Measurements from ENCODE around the gene PUSL1.

PUSL1 gene

DNA sequence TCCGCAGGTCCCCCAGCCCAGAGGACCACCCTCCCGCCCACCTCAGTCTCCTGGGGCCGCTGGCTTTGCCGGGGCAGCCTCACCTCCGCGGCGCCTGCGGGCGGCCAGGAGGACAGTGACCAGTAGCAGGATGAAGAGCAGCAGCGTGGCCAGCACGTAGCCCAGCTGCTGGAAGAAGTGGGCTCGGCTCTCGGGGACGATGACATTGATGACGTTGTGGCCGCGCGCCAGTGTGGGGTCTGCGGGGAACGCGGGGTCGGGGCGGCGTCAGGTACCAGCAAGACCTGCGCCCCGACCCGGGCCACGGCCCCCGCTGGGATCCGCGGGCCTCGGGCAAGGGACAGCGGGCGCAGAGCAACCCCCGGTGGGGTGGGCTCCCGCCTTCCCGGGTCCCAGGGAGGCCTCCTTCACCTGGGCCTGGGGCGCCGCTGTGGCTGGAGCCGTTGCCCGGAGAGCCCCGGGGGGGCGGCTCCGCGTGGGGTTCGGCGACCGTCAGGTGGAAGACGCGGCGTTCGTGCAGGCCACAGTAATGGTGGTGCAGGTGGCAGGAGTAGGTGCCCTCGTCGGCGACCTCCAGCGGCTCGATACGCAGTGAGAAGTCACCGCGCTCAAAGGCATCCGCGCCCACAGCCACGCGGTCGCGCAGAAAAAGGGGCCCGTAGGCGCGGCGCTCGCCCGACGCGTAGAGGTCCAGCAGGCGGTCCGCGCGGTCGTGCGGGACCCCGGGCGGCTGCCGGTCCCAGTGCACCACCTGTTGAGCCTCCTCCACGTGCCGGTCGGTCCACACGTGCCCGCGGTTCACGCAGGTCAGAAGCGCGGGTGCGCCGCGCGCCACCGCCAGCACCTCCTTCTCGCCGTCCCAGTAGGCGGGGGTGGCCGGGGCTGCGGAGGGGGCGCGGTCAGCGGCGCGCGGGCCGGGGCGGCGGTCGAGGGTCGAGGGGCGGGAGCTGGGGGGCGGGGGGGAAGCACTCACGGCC lies 46.2 kb downstream of the PUSL1 start:
- no peak for DNase-seq (ENCODE audit: low read depth)

DNA sequence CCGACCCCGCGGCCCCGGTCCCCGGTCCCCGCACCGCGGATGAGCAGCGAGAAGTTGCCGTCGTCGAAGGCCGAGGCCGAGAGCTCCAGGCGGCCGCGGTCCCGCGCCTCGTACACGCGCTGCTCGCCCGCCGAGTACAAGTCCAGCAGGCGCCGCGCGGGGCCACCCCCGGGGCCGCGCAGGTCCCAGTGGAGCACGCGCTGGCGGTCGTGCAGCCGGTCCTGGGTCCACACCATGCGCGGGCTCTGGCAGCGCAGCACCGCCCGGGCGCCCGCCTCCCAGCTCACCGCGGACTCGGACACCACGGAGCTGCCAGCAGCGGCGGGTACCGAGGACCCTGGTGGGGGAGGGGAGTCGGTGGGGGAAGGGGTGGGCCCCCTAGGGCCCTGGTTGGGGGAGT lies 47.0 kb downstream of the PUSL1 start:
- DNase-seq (ENCODE audit: low read depth): no peak

DNA sequence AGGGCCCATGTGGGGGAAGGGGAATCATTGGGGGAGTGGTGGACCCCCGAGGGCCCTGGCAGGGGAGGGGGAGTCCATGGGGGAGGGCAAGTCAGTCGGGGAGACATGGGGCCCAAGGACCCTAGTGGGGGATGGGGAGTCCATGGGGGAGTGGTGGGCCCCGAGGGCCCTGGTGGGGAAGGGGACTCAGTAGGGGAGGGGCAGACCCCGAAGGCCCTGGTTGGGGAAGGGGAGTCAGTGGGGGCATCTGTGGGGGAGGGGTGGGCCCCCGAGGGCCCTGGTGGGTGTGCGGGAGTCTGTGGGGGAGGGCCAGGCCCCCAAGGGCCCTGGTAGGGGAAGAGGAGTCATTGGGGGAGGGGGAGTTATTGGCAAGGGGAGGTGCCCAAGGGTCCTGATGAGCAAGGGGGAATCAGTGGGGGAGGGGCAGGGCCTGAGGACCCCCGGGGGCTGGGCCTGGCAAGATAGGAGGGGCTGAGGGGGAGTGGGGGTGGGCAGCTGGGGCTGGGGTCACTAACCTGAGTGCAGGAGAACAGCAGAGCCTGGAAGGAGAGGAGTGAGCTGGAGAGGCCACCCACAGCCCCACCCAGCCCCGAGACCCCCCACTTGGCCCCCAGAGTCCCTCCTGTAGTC lies 47.9 kb downstream of the PUSL1 start:
- no peak for DNase-seq (ENCODE audit: low read depth)

DNA sequence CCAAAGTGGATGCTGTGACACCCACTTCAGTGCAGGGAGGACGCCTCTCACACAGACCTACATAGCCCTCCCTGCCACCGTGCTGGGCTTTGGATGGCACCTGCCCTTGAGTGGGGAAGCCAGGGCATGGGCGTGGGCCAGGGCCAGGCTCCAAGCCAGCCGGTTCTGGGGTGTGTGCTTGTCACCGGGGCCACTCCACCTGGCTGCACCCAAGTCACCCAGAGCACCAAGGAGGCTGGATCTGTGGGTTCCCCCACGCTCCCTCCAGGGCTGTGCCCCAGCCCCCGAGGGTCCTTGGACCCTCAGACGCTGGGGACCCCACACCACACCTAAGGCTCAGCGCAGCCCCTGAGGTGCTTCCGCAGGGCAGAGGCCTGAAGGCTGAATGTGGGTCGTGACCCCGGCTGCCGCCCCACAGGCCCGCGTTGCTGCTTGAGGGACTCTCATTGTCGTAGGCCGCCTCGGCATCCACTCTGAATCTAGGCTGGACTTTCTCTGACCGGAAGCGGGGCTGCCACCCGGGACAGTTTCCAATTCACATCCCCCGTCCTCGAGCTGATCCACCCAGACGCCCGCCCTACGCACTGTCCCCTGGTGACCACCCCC lies 48.5 kb downstream of the PUSL1 start:
- DNase-seq (ENCODE audit: low read depth): no peak

- no peak for DNase-seq (ENCODE audit: low read depth)
These were observed 49.6 kb downstream of the PUSL1 start for GRCh38 chr1:1357871-1358432.

DNA sequence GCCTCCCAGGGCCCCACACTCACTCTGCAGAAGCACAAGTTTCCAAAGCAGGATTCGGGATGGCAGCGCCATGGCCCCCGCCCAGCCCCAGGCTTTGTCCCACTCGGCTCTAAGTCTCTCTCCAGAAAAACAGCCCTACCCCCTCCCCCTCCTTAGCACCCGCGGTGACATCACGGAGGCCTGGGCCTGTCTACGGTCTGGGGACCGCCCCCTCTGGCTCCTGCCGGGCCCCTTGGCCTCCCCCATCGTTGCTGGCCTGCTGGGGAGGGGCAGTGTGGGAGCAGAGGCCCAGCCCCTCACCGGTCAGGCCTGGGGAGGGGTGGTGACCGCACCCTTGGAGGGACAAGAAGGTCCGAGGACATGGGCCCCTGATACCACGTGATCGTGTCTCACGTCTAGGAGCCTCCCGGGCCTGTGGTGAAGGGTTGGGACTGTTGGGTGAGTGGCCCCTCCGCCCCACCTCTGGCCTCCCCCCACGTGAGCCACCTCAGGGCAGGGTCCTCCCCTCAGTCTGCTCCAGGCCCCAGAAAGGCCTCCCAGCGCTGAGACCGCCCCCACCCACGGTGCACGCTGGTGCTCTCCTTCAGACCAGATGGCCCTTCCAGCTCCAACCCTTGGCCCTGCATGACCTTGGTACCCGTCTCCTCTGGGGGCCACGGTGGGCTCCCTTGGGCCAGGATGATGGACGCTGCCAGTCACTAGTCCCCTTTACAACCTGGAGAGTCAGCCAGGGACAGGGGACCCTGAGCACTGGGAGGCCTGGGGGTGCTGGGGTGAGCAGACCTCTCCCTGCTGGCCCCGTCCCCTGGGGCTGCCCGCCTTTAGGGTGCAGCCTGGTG lies 50.3 kb downstream of the PUSL1 start, which contains the start of gene MXRA8:
Gene MXRA8, minus strand, starts transcription at position 123 of the 839 bp plus-strand sequence. Its CDS starts 51 bp downstream, at position 72.
- DNase-seq (ENCODE audit: low read depth): no peak

DNA sequence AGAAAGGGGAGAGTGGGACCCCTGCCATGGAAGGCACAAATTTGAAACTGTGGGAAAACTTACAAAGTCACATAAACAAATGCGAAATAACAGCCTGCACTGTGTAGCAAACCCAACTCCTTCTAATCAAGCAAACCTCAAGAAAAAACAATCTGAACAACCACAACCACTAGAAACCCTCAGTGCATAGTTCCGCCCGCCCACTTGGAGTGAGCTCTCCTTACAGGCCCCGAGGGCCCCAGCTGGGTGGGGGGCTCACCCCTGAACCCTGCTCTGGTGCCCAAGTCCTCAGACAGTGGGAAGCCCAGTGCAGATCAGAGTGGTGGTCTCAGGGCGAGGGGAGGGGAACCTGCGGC lies 50.9 kb downstream of the PUSL1 start:
- no peak for DNase-seq (ENCODE audit: low read depth)

- DNase-seq (ENCODE audit: low read depth): no peak
These were observed 51.5 kb downstream of the PUSL1 start for GRCh38 chr1:1359664-1360468.

GRCh38 chr1:1360506-1361169 lies 52.2 kb downstream of the PUSL1 start:
- DNase-seq (ENCODE audit: low read depth): no peak

Measured in CMK (cell line).